GM12878 (cell line): ENCODE measurements around the gene RGR. TPM values are rescaled to one million over a fixed set of nuclear protein-coding genes. Genes with fewer than 3 reads are reported as not detected.

Source experiments
- ATAC-seq: fragments of 200-7000 bp; cut with Tn5 transposase; 3 replicates; pipeline ENCODE4 v1.9.1; 2020; ENCODE audit warnings: mild to moderate bottlenecking, moderate library complexity
- BruUV-seq: library from RNA; stranded (reverse); fragments of 400-500 nt; replicated peaks from 2 replicates; lab custom pipeline; 2021; lab: Mats Ljungman, UMichigan
- CTCF ChIA-PET: fragments of 300-600 bp; sonication (Branson Sonifier 250); formaldehyde crosslinking; extraction: SDS; loops from one replicate; lab custom pipeline; 2021; ENCODE audit warnings: inconsistent platforms; lab: Yijun Ruan, JAX
- POLR2A ChIA-PET: fragments of 350-600 bp; formaldehyde crosslinking; extraction: SDS; loops from one replicate; lab custom pipeline; 2021; ENCODE audit warnings: inconsistent platforms; lab: Charles Lee
- RAD21 ChIA-PET: fragments of 300-600 bp; sonication (Branson Sonifier 250); formaldehyde crosslinking; loops from one replicate; lab custom pipeline; 2023; ENCODE audit warnings: antibody characterized with exemption; ENCODE audit not compliant: unreplicated experiment; lab: Charles Lee
- SMC1A ChIA-PET: fragments of 300-600 bp; sonication (Branson Sonifier 250); formaldehyde crosslinking; loops from one replicate; lab custom pipeline; 2023; ENCODE audit not compliant: unreplicated experiment, uncharacterized antibody; lab: Charles Lee
- DNase-seq: peaks from one replicate; pipeline ENCODE4 v3.0.0-alpha.2; 2011; ENCODE audit warnings: low read depth, low spot score
- FAIRE-seq: peaks from 3 replicates; lab custom pipeline; 2011; peaks lifted over from hg19 to GRCh38; lab: Jason Lieb, UNC
- H2AFZ ChIP-seq: 2 replicates; pipeline ENCODE4 v1.6.0; 2011; ENCODE audit warnings: low read depth, low read length, control low read depth; ENCODE audit not compliant: control insufficient read depth
- H3K27ac ChIP-seq: 2 replicates; pipeline ENCODE4 v1.5.1; 2011; ENCODE audit warnings: control low read depth; ENCODE audit not compliant: control insufficient read depth, insufficient read depth
- H3K27me3 ChIP-seq, 2 experiments: replicated peaks in 1 of 2; 2 replicates each; pipeline versions ENCODE4 v1.6.0 to v1.6.1; 2011; ENCODE audit warnings: low read length in 1 of 2; ENCODE audit not compliant: control insufficient read depth in 2 of 2, insufficient read depth in 2 of 2
- H3K36me3 ChIP-seq, 2 experiments: 2 replicates each; pipeline ENCODE4 v1.5.1; 2011; ENCODE audit warnings: low read length in 1 of 2; ENCODE audit not compliant: control insufficient read depth in 2 of 2, insufficient read depth in 2 of 2
- H3K4me1 ChIP-seq: 2 replicates; pipeline ENCODE4 v1.6.1; 2011; ENCODE audit warnings: mild to moderate bottlenecking, low read length, moderate library complexity, mixed read lengths; ENCODE audit not compliant: control insufficient read depth, insufficient read depth
- H3K4me2 ChIP-seq: 2 replicates; pipeline ENCODE4 v1.6.0; 2011; ENCODE audit warnings: control low read depth; ENCODE audit not compliant: control insufficient read depth, insufficient read depth
- H3K4me3 ChIP-seq: fragments of 200-600 bp; sonication (generic); 2 replicates; pipeline ENCODE4 v1.5.1; 2016
- H3K79me2 ChIP-seq: 2 replicates; pipeline ENCODE4 v1.6.0; 2011; ENCODE audit warnings: low read length; ENCODE audit not compliant: control insufficient read depth, insufficient read depth
- H3K9ac ChIP-seq: 2 replicates; pipeline ENCODE4 v1.8.0; 2011; ENCODE audit warnings: low read length, control low read depth, mixed read lengths; ENCODE audit not compliant: control insufficient read depth, insufficient read depth
- H3K9me3 ChIP-seq: replicated peaks from 3 replicates; pipeline ENCODE4 v1.5.1; 2011; ENCODE audit warnings: mild to moderate bottlenecking, low read length; ENCODE audit not compliant: control insufficient read depth, insufficient read depth
- H4K20me1 ChIP-seq: 2 replicates; pipeline ENCODE4 v1.6.0; 2011; ENCODE audit not compliant: control insufficient read depth, insufficient read depth
- ATF3 ChIP-seq: IDR thresholded peaks from 2 replicates; pipeline ENCODE4 v1.6.1; 2011; ENCODE audit warnings: low read depth, mild to moderate bottlenecking, low read length, moderate library complexity, borderline replicate concordance; ENCODE audit errors: extremely low read depth
- ATF7 ChIP-seq: fragments of 450-650 bp; IDR thresholded peaks from 2 replicates; pipeline ENCODE4 v1.6.1; 2016; ENCODE audit warnings: low read depth, mild to moderate bottlenecking
- BRCA1 ChIP-seq: IDR thresholded peaks from 2 replicates; pipeline ENCODE4 v1.6.1; 2011; ENCODE audit warnings: low read depth, low read length, improper control_type of control experiment
- CHD2 ChIP-seq: IDR thresholded peaks from 2 replicates; pipeline ENCODE4 v1.6.1; 2011; ENCODE audit warnings: low read depth, low read length, improper control_type of control experiment, borderline replicate concordance
- EP300 ChIP-seq, 2 experiments: fragments of 150-350 bp in 1 of 2; IDR thresholded peaks; 2 replicates each; pipeline ENCODE4 v1.6.1; 2011 to 2012; ENCODE audit warnings: low read depth in 2 of 2, low read length in 2 of 2, borderline replicate concordance in 1 of 2, improper control_type of control experiment in 1 of 2, inconsistent platforms in 1 of 2; ENCODE audit not compliant: control insufficient read depth in 1 of 2
- HDAC2 ChIP-seq: fragments of 200-600 bp; sonication (generic); IDR thresholded peaks from 2 replicates; pipeline ENCODE4 v1.6.1; 2017
- MEF2B ChIP-seq: fragments of 450-650 bp; IDR thresholded peaks from 2 replicates; pipeline ENCODE4 v1.6.1; 2018; ENCODE audit warnings: mild to moderate bottlenecking, moderate library complexity; ENCODE audit not compliant: partially characterized antibody, poor library complexity, severe bottlenecking
- MTA2 ChIP-seq: fragments of 450-650 bp; IDR thresholded peaks from 2 replicates; pipeline ENCODE4 v1.6.1; 2016; ENCODE audit warnings: low read depth, mild to moderate bottlenecking, moderate library complexity
- PAX8 ChIP-seq: fragments of 450-650 bp; IDR thresholded peaks from 2 replicates; pipeline ENCODE4 v1.6.1; 2017; ENCODE audit warnings: mild to moderate bottlenecking, moderate library complexity
- SRF ChIP-seq, 2 experiments: IDR thresholded peaks; 2 replicates each; pipeline ENCODE4 v1.6.1; 2011; ENCODE audit warnings: low read depth in 2 of 2, low read length in 2 of 2, mild to moderate bottlenecking in 1 of 2, moderate library complexity in 1 of 2
- TAF1 ChIP-seq: IDR thresholded peaks from 2 replicates; pipeline ENCODE4 v1.6.1; 2011; ENCODE audit warnings: mild to moderate bottlenecking, low read depth, low read length, borderline replicate concordance
- TBL1XR1 ChIP-seq: IDR thresholded peaks from 2 replicates; pipeline ENCODE4 v1.6.1; 2012; ENCODE audit warnings: low read depth, low read length, improper control_type of control experiment
- ZBTB33 ChIP-seq: fragments of 450-650 bp; IDR thresholded peaks from 2 replicates; pipeline ENCODE4 v1.6.1; 2017; ENCODE audit warnings: mild to moderate bottlenecking
- WGBS: methylation state at CpG from one replicate; pipeline ENCODE4 v1.1.6; 2016; ENCODE audit warnings: low lambda C conversion rate; ENCODE audit not compliant: insufficient replicate concordance, insufficient coverage; ENCODE audit errors: missing lambda C conversion rate; 5-methylcytosine and 5-hydroxymethylcytosine counted together
- in situ Hi-C: fragments of 300-500 bp; cut with MboI; formaldehyde crosslinking; loops from 9 replicates; pipeline ENCODE4 v1.14.3; 2018; ENCODE audit warnings: mixed read lengths
- intact Hi-C: fragments of 100-400 bp; cut with micrococcal nuclease; formaldehyde crosslinking; loops from one replicate; pipeline ENCODE4 v1.14.2; 2022; ENCODE audit not compliant: unreplicated experiment
- polyA plus RNA-seq, 11 experiments: library from polyadenylated mRNA; depleted of rRNA in 4 of 11; unstranded in 6 of 11; stranded (reverse) in 5 of 11; fragments of >200 nt; fragmentation: Nextera tagmentation in 4 of 11; fragmentation: Illumina TruSeq in 1 of 11; extraction: Ambion mirVana in 4 of 11; extraction: Trizol in 1 of 11; gene quantifications; 1 replicate in 1 of 11; 2 replicates in 10 of 11; pipeline versions ENCODE4 v1.2.1 to v1.2.3, GENCODE V29; 2011 to 2016; ENCODE audit warnings: inconsistent platforms in 2 of 11, missing spikeins in 2 of 11, low read depth in 1 of 11
- total RNA-seq, 4 experiments: library from RNA; depleted of rRNA in 3 of 4; stranded (reverse); fragments of >200 nt in 3 of 4; fragmentation: Illumina TruSeq in 1 of 4; extraction: Trizol in 1 of 4; gene quantifications; 2 replicates each; pipeline versions ENCODE4 v1.2.1 to v1.2.3, GENCODE V29; 2013 to 2021
- TF ChIP-seq, protein P1 (sequence below): fragments of 450-650 bp; IDR thresholded peaks from 2 replicates; pipeline ENCODE4 v1.6.1; 2017; ENCODE audit warnings: mild to moderate bottlenecking, moderate library complexity

The RGR gene
- total and polyA plus RNA-seq, 10 of the 15 experiments (the other 5 are each of a cell fraction or from before 2014, with no cell fraction given) = not detected

- TF ChIP-seq SRF (IDR thresholded peaks at IDR 0.05; ENCODE audit: low read depth in 2 of 2, low read length in 2 of 2) (no peak), ZBTB33 (no peak), TBL1XR1 (no peak), CHD2 (no peak), PAX8 (no peak), EP300 (IDR thresholded peaks at IDR 0.05; ENCODE audit: borderline replicate concordance in 1 of 2, control insufficient read depth in 1 of 2, low read depth in 2 of 2, low read length in 2 of 2) (no peak)
Observed at GRCh38 chr10:84201682-84202081, 43.2 kb upstream of the RGR start (continued).

GRCh38 chr10:84202349-84202748 lies 42.5 kb upstream of the RGR start:
- in situ Hi-C loops (loop anchor here (10.0 kb wide), 1 partner anchor 58 kb away; no protein-coding TSS in a partner anchor), intact Hi-C loops (no loop called here)
- Histone ChIP-seq H3K4me3 (no peak overlapping the region), H3K4me1 (no peaks in the 10 kb centered on the region), H3K27me3 (peaks cover 0 to 7% of the 10 kb centered on the region in 2 experiments; a peak in 3 of 4 replicates), H3K9ac (no peak overlapping the region), H2AFZ (no peak overlapping the region), H4K20me1 (no peaks in the 10 kb centered on the region), H3K79me2 (no peaks in the 10 kb centered on the region), H3K36me3 (no peaks in the 10 kb centered on the region), H3K27ac (no peak overlapping the region), H3K9me3 (no peaks in the 10 kb centered on the region), H3K4me2 (no peak overlapping the region)
- POLR2A ChIA-PET = no interaction called here
- FAIRE-seq (no peak), ATAC-seq (no peak), DNase-seq (no peak)
- 89% methylated on average over 5 of the region's 5 CpGs for WGBS
- SMC1A ChIA-PET = interaction anchor here (0.8 to 15.0 kb wide), 8 partner anchors 9 to 54 kb away, joined by 3 to 155 read pairs (median 8); no protein-coding TSS in a partner anchor
- RAD21 ChIA-PET = interaction anchor here (1.5 to 3.6 kb wide), 4 partner anchors 9 to 61 kb away, joined by 4 to 74 read pairs (median 5); no protein-coding TSS in a partner anchor
- CTCF ChIA-PET = interaction anchor here (1.0 to 28.3 kb wide), 8 partner anchors 9 to 143 kb away, joined by 3 to 788 read pairs (median 4); partner anchors contain the start of genes GHITM and GPR15LG
- no TSS peak for BruUV-seq
- TF ChIP-seq, protein P1, sequence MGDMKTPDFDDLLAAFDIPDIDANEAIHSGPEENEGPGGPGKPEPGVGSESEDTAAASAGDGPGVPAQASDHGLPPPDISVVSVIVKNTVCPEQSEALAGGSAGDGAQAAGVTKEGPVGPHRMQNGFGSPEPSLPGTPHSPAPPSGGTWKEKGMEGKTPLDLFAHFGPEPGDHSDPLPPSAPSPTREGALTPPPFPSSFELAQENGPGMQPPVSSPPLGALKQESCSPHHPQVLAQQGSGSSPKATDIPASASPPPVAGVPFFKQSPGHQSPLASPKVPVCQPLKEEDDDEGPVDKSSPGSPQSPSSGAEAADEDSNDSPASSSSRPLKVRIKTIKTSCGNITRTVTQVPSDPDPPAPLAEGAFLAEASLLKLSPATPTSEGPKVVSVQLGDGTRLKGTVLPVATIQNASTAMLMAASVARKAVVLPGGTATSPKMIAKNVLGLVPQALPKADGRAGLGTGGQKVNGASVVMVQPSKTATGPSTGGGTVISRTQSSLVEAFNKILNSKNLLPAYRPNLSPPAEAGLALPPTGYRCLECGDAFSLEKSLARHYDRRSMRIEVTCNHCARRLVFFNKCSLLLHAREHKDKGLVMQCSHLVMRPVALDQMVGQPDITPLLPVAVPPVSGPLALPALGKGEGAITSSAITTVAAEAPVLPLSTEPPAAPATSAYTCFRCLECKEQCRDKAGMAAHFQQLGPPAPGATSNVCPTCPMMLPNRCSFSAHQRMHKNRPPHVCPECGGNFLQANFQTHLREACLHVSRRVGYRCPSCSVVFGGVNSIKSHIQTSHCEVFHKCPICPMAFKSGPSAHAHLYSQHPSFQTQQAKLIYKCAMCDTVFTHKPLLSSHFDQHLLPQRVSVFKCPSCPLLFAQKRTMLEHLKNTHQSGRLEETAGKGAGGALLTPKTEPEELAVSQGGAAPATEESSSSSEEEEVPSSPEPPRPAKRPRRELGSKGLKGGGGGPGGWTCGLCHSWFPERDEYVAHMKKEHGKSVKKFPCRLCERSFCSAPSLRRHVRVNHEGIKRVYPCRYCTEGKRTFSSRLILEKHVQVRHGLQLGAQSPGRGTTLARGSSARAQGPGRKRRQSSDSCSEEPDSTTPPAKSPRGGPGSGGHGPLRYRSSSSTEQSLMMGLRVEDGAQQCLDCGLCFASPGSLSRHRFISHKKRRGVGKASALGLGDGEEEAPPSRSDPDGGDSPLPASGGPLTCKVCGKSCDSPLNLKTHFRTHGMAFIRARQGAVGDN = no peak
- TF ChIP-seq ATF3 = no peak
- TF ChIP-seq ATF7 = no peak
- no peak for TF ChIP-seq TAF1
- TF ChIP-seq HDAC2 = no peak
- no peak for TF ChIP-seq BRCA1
- TF ChIP-seq MEF2B = no peak
- no peak for TF ChIP-seq MTA2
